Muscle of back (tissue), 11 donors: ENCODE data around the gene DRAXIN. TPM values are rescaled to one million over a fixed set of nuclear protein-coding genes. Genes with fewer than 3 reads are reported as not detected.

Experiments used
- DNase-seq, 3 donors: peaks; one replicate each; pipeline versions ENCODE4 v3.0.0 to v3.0.0-alpha.2; 2013
- polyA plus RNA-seq, 10 donors: library from polyadenylated mRNA; unstranded; fragments of 120-200 nt; gene quantifications; one replicate each; pipeline ENCODE4 v1.2.1, GENCODE V29; 2013; ENCODE audit not compliant: insufficient read length in 10 of 10

Gene DRAXIN
- polyA plus RNA-seq, 10 donors, result 0.22 to 0.53 (median 0.36) TPM

GRCh38 chr1:11685210-11685752, 6.2 kb upstream of the DRAXIN start:
- DNase-seq, result no peak

- DNase-seq, result no peak
Observed at GRCh38 chr1:11688506-11688905, 3.0 kb upstream of the DRAXIN start.

- peak in 2 of 3 donors; percentile 22 to 67 for DNase-seq
Observed at GRCh38 chr1:11690397-11691301, 861 bp upstream of the DRAXIN start.

GRCh38 chr1:11691928-11692711, 610 bp downstream of the DRAXIN start:
- DNase-seq, result no peak

GRCh38 chr1:11693024-11693590, 1.6 kb downstream of the DRAXIN start:
- no peak for DNase-seq

- DNase-seq, result no peak
Observed at GRCh38 chr1:11693917-11694316, 2.4 kb downstream of the DRAXIN start.

- DNase-seq, result no peak
Observed at GRCh38 chr1:11695861-11696260, 4.4 kb downstream of the DRAXIN start.

- no peak for DNase-seq
Observed at GRCh38 chr1:11697188-11697892, 5.8 kb downstream of the DRAXIN start.

GRCh38 chr1:11697893-11698210, 6.3 kb downstream of the DRAXIN start:
- no peak for DNase-seq

GRCh38 chr1:11700601-11701467, 9.3 kb downstream of the DRAXIN start:
- peak in 2 of 3 donors; percentile 41 to 56 for DNase-seq

- DNase-seq, result peak in 2 of 3 donors; percentile 42 to 49
Observed at GRCh38 chr1:11701551-11701961, 10.0 kb downstream of the DRAXIN start.

GRCh38 chr1:11701981-11702803, 10.7 kb downstream of the DRAXIN start:
- no peak for DNase-seq

GRCh38 chr1:11703357-11704193, 12.1 kb downstream of the DRAXIN start:
- no peak for DNase-seq

- DNase-seq, result no peak
Observed at GRCh38 chr1:11704194-11704529, 12.7 kb downstream of the DRAXIN start.

- no peak for DNase-seq
Observed at GRCh38 chr1:11704691-11705475, 13.4 kb downstream of the DRAXIN start.

GRCh38 chr1:11705596-11705995, 14.1 kb downstream of the DRAXIN start:
- no peak for DNase-seq

- no peak for DNase-seq
Observed at GRCh38 chr1:11706292-11706691, 14.8 kb downstream of the DRAXIN start.
